Erythroblast (primary cell): ENCODE results near the gene KLC1.
A peak's percentile ranks its signal among the peaks of the same experiment; 100 is the strongest.

Experiments used
- DNase-seq, 2 experiments: peaks; one replicate each; lab custom pipeline; 2025; lab: John Stamatoyannopoulos, UW
- GATA1 ChIP-seq: IDR thresholded peaks from 2 replicates; pipeline ENCODE4 v1.6.1; 2011; ENCODE audit warnings: low read depth, mild to moderate bottlenecking, control low read depth, low read length, moderate library complexity
- POLR2A ChIP-seq: IDR thresholded peaks from 2 replicates; pipeline ENCODE4 v1.6.1; 2011; ENCODE audit warnings: mild to moderate bottlenecking, low read length

The KLC1 gene

DNA sequence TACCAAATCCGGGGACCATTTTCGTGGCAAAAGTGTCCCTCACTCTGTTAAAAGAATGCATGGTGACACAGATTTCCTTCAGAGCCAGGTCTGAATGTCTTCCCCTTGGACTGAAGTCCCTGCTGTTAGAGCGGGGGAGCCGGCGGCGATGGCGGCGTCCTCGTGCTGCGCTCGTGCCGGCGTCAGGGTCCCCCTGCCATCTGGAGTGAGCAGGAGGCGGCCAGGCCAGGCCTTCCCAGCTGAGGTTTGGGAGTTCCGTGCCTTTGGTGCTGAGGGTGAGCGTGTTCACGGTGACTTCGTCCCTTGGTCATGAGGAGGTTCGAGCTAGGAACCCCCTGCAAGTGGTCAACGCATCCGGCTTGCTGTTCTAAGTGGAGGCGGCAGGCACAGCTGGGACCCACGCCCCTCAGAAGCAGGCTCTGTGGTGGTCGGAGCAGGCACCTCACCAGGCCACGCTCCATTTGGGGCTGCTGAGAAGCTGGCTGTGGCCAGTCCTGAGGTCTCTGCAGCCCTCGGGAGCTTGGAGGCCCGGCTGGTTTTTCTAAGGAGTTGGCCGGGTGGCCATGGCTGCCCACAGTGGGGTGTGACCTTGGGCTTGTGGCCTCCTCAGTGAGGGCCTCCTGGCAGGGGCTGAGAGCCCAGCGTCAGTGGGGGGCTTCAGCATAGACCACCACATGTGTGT, 96.1 kb downstream of the KLC1 start:
- no peak for TF ChIP-seq POLR2A
- no peak for TF ChIP-seq GATA1
- DNase-seq, result no peak

DNA sequence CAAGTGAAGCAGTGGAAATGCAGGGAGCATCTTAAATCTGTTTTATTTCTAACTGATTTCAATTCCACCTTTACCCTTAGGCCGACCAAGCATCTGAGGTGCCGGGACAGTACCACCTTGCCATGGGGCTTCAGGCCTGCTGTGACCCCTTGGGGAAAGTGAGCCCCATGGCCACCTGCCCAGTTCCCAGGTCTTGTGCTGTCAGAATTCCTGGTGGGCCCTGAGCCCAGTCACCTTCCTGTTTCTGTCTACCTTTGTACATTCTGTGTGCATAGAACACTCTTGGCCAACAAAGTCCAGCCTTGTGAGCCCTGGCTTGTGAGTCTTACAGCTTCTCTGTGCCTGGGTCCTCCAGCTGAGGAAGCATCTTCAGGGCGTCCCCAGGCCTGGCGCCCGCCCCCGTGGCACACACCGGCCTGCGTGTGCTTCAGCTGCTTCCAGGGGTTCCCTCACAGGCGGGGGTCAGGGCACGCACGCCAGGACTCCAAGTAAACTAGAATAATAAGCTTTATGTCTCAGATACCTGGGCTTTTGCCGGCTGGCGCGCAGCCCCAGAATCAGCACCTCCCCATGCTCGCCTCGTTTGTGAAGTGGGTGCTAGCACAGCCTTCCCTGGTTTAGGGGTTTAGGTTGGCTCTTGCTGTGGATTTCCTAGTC, 96.9 kb downstream of the KLC1 start:
- TF ChIP-seq POLR2A (no peak), GATA1 (no peak)
- no peak for DNase-seq

DNA sequence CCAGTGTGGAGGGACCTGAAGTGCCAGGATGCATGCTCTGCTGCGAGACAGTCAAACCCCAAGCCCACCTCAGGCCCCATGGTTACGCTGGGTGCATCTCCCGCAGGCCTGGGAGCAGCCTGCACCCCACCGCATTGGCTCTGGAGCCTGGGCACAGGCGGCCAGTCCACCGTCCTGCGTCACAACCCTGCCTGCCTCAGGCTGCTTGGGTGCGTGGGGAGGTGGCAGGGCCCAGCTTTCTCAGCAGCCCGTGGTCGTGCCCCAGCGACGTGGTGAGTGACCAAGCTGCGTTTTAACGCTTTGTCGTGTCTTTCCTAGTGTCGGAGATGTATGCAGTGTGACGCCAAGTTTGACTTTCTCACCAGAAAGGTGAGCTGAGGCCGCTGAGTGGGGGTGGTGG, 97.5 kb downstream of the KLC1 start:
- no peak for DNase-seq
- TF ChIP-seq GATA1 (no peak), POLR2A (no peak)

DNA sequence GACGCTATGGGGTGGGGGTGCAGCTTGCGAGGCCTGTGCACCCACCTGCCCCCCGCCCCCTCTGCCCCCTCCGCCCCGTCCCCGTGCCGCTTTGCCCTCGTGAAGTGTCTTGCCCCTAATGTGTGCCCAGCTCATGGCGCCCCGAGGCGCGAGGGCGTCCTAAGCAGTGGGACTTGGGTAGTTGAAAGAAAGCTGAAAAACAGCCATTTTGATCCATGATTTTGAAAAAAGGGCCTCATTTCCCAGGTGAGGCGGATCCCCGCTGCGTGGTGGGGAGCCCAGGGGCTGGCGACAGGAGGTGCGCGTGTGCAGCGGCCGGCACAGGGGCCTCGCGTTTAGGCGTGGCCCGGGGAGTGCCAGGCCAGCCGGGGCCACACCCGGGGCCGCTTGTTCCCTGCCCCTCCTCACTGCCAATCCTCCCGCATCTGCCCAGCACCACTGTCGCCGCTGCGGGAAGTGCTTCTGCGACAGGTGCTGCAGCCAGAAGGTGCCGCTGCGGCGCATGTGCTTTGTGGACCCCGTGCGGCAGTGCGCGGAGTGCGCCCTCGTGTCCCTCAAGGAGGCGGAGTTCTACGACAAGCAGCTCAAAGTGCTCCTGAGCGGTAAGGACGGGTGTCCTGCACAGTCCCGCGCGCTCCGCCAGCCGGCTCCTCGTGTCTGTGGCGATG, 98.4 kb downstream of the KLC1 start:
- no peak for TF ChIP-seq POLR2A
- no peak for TF ChIP-seq GATA1
- DNase-seq, result peak in 1 of 2 experiments; percentile 28

DNA sequence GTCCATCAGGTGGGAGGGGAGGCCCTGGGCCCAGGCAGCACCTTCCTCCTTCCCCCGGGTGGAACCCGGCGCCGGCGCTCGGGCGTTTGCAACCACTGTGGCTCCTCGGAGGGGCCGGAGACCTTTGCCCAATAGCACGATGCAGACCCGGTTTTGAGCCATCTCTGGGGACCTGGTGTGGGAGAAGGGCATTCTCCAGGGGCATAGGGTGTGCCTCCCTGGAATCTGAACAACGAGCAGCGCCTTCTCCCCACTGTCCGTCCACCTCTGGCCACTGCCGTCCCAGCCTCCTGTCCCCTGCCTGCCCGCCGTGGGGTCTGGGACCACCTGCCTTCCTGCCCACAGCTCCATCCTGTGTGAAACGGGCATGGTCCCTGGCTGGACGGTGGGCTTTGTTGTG, 99.1 kb downstream of the KLC1 start:
- no peak for DNase-seq
- no peak for TF ChIP-seq GATA1
- TF ChIP-seq POLR2A, result no peak

DNA sequence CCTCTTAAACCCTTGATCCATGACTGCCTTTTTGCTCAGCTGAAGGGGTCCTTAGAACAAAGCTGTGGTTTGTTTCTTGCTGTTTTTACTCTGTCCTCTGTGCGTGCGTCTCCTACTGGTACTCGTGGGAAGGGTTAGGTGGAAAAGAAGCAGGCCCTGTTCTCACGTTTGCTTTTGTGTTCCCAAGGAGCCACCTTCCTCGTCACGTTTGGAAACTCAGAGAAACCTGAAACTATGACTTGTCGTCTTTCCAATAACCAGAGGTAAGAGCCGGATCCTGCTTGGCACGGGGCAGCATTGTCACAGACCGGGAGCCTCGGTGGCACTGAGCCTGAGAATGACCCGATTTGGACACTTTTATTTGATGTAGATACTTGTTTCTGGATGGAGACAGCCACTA, 99.7 kb downstream of the KLC1 start:
- no peak for DNase-seq
- TF ChIP-seq GATA1 (no peak), POLR2A (no peak)

DNA sequence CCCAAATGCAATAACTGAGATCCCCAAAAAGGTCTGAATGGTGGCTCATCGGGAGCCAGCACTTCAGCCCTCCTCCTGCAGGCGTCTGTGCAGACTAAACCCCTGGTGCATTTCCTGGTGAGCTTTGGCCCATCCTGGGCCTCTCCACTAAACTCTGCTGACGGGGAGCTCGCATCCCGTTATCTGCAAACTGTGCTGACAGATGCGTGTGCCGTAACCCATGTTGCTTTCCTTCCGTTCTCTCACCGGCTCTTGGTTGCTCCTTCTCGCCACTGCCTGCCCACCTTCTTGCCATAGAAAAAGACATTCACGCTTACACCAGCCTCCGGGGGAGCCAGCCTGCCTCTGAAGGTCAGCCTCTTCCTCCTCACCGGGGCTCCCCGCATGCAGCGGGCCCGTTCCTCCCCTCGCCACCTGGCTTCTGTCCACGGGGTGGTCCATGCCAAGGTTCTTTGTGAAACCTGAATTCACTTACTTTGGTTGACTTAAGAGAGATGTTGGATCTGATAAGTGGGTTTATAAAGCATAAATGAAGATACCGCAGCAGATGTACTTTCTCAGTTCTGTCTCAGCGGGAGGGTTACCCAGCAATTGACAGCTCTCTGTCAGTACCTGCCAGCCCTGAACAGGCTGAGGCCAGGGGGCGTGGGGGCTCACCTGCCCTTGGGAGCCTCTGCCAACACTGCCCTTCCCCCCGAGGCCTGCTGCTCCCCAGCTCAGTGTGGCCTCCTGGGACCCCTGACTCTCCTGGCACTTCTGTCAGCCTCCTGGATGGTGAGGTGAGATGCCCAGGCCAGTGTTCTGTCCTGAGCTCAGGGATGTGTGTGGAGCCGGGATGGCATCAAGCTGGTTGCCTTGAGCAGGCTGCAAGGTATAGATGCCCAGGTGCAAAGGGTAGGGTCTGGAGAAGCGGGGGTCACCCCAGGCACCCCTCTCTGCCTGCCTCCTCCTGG, 100.8 kb downstream of the KLC1 start:
- TF ChIP-seq GATA1, result no peak
- TF ChIP-seq POLR2A, result no peak
- DNase-seq, result peak; percentile 20 to 31

DNA sequence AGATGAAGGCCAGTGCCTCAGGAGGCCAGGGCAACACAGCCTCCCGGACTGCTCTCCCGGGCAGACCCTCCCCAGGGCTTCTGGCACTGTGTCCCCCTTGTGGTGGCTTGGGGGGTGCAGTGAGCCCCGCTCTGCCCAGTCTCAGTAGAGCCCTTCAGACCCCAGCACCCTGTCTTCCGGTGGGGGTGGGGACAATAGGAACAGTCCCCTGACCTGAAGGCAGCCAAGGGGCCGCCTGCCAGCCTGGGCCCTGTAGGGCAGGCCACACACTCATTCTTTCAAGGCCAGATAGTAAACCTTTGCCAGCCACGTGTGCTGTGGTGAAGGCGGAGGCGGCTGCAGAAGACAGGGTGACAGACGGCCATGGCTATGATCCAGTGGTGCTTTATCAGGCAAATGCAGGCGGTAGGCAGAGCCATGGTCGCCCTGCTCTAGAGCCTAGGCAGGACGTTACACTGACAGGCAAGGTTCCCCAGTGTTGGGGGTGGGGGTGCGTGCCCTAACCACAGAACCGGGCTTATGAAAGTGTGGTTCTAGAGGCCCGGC, 101.6 kb downstream of the KLC1 start:
- TF ChIP-seq GATA1, result peak; percentile 57
- TF ChIP-seq POLR2A, result peak; percentile 29
- DNase-seq, result peak; percentile 98 to 99

DNA sequence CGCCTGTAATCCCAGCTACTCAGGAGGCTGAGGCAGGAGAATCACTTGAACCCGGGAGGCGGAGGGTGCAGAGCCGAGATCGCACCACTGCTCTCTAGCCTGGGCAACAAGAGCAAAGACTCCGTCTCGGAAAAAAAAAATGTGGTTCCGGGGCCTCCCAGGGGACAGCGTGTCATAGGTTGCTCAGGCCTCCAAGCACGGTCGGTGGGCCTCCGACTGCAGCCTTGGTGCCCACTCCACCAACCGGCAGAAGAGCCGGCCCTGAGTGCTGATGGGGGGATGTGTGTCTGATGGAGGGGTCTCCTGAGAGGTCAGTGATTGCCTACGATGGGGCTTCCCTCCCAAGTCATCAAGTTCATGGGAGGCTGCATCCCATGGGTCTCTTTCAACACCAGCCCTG, 102.5 kb downstream of the KLC1 start:
- TF ChIP-seq POLR2A (no peak), GATA1 (no peak)
- no peak for DNase-seq

DNA sequence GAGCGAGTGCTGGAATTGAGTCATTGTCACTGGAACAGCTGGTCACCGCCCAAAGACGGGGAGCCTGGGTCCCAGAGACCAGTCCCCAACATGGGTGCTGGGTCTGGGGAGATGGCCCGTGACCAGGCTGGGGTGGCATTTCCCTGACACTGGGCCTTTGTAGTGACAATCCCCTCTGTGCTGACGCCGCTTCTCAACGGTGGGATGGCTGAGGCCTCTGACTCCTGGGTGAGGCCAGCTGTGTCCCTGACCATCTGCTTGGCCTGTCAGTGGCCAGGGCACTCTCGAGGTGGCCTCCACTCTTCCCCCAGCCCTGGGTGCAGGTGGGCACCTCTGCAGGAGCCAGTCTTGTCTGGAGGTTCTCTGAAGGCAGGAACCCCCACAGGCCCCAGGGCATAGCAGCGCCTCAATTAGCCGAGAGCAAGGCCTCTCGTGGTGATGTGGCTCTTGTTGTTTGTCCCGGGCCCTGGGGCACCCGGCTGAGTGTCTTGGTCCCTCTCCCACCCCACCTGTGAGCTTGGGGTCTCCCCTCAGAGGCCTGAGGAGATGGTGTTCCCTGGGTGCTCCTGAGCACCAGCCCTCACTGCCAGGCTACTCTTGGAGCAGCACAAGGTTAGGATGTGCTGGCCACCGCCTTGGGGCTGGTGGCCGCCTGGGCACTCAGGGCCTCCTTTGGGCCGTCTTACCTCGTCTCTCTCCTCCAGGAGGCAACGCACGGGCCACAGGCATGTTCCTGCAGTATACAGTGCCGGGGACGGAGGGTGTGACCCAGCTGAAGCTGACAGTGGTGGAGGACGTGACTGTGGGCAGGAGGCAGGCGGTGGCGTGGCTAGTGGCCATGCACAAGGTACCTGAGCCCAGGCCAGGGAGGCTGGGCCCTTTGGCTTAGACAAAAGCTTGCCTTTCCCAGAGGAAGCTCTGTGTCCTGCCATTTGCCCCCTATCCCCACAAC, 103.2 kb downstream of the KLC1 start:
- TF ChIP-seq GATA1, result no peak
- no peak for TF ChIP-seq POLR2A
- DNase-seq, result no peak

DNA sequence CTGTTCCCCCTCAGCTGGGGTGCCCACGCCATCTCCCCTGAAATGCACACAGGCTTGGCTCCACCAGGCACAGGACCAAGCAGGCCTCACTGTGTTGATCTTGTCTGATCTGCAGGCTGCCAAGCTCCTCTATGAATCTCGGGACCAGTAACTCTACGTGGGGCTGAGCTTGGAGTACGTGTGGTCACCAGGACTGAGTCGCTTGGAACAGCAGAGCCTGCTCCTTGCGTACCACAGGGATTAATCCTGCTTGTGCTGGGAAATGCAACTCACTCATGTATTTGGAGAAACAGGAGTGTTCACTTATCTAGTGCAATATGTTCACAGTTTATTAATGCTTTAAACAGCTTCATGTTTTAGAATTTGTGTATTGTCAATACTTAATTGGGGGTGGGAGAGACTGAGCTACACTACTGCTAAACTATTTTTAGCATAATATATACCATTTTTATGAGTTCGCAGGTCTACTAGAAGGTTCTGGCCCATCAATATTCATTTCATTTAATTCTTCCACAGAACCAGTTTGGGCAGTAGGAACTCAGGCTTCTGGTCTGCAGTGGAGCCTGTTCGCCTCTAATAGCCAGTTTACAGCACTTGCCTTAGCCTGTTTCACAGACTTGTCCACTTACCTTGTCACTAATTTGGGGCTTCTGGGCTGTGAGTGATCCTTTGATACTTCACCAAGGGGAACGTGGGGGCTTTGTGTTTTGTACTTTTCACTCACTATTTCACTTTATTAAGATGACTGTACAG, 104.0 kb downstream of the KLC1 start:
- no peak for TF ChIP-seq POLR2A
- no peak for TF ChIP-seq GATA1
- DNase-seq, result no peak

DNA sequence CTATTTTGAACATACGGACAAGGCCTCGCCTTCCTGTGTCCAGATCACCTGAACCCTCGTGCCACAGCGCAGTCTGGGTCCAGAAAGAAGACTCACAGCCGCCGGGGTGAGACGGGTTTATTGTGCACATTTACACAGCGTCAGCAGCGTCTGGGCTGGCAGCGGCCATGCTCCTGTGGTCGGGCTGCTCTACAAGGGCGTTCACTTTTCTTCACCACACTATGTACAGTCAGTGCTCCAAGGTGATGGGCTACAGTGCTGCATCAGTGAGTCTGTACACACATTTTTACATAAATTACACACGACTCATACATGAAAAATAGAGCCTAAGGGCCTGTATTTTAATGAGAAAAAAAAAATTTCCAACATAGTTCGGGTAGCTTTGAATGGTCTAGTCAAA, 104.6 kb downstream of the KLC1 start:
- no peak for TF ChIP-seq POLR2A
- no peak for TF ChIP-seq GATA1
- no peak for DNase-seq
